ENCODE results near the gene TJP3. TPM values are rescaled to one million over a fixed set of nuclear protein-coding genes. Genes with fewer than 3 reads are reported as not detected.

The TJP3 gene
- total and polyA plus RNA-seq, 2 donors from 2014 or later, result 26.5 to 32.5 TPM

DNA sequence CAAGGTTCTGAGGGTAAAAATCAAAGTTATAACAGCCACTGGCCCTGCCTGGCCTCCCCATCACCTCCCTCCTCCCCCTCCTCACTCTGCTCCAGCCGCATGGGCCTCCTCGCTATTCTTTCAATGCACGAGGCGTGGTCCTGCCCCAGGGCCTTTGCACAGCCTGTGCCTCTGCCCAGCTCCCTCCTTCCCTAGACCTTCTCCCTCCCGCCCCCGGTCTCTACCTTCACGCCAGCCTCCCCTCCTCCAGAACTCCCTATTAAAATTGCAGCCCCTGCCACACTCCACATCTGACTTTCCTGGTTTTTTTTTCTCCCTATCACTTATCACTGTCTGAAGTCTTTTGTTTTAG is 60.5 kb downstream of the TJP3 start:
- Histone ChIP-seq H3K36me3 (ENCODE audit: control insufficient read depth in 2 of 3, insufficient read depth in 3 of 3, low read length in 3 of 3) (peaks cover 0 to 9% (median 2%) of the 10 kb centered on the region in 3 donors), H3K4me3 (ENCODE audit: low read length in 3 of 3) (no peak overlapping the region), H3K4me1 (ENCODE audit: control insufficient read depth in 2 of 3, insufficient read depth in 2 of 3, low read depth in 1 of 3, low read length in 3 of 3) (no peaks in the 10 kb centered on the region), H3K9ac (ENCODE audit: low read length in 3 of 3) (no peak overlapping the region), H3K9me3 (ENCODE audit: control insufficient read depth in 2 of 3, insufficient read depth in 1 of 3, low read length in 3 of 3) (no peaks in the 10 kb centered on the region), H3K27ac (ENCODE audit: low read depth in 2 of 2, low read length in 2 of 2) (no peak overlapping the region), H3K27me3 (ENCODE audit: control insufficient read depth, insufficient read depth, low read length) (no peaks in the 10 kb centered on the region)
- TF ChIP-seq, protein P1, sequence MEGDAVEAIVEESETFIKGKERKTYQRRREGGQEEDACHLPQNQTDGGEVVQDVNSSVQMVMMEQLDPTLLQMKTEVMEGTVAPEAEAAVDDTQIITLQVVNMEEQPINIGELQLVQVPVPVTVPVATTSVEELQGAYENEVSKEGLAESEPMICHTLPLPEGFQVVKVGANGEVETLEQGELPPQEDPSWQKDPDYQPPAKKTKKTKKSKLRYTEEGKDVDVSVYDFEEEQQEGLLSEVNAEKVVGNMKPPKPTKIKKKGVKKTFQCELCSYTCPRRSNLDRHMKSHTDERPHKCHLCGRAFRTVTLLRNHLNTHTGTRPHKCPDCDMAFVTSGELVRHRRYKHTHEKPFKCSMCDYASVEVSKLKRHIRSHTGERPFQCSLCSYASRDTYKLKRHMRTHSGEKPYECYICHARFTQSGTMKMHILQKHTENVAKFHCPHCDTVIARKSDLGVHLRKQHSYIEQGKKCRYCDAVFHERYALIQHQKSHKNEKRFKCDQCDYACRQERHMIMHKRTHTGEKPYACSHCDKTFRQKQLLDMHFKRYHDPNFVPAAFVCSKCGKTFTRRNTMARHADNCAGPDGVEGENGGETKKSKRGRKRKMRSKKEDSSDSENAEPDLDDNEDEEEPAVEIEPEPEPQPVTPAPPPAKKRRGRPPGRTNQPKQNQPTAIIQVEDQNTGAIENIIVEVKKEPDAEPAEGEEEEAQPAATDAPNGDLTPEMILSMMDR (IDR thresholded peaks at IDR 0.05; ENCODE audit: borderline replicate concordance, extremely low read depth, insufficient read depth), result no peak
- FAIRE-seq, result no peak
- intact Hi-C loops (cut with DNase I), result no loop called here
- DNase-seq, result peak in 1 of 5 donors; percentile 66

DNA sequence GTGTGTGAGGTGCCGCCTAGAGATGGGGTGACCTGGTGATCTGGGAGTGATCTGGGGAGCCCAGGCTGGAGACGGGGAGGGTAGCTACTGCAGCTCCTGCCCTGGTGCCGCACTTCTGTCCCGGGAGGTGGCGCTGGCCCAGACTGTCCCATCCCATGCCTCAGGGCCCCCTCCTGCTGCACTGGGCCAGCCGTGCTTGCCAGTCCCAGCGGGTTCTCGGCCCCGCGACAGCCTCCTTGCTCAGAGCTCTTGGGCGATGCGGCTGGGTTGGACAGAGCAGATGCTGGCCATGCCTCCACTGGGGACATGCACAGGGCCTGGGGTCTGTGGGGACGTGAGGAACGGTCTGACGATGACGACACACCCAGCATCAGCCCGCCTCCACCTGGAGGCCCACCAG is 61.3 kb downstream of the TJP3 start:
- TF ChIP-seq, protein P1 (IDR thresholded peaks at IDR 0.05; ENCODE audit: borderline replicate concordance, extremely low read depth, insufficient read depth), result no peak
- FAIRE-seq (no peak), DNase-seq (peak in 1 of 5 donors; percentile 71)
- intact Hi-C loops (cut with DNase I), result no loop called here
- Histone ChIP-seq H3K27me3 (ENCODE audit: control insufficient read depth, insufficient read depth, low read length) (no peaks in the 10 kb centered on the region), H3K36me3 (ENCODE audit: control insufficient read depth in 2 of 3, insufficient read depth in 3 of 3, low read length in 3 of 3) (peaks cover 0 to 9% (median 2%) of the 10 kb centered on the region in 3 donors), H3K9ac (ENCODE audit: low read length in 3 of 3) (no peak overlapping the region), H3K9me3 (ENCODE audit: control insufficient read depth in 2 of 3, insufficient read depth in 1 of 3, low read length in 3 of 3) (no peaks in the 10 kb centered on the region), H3K4me1 (ENCODE audit: control insufficient read depth in 2 of 3, insufficient read depth in 2 of 3, low read depth in 1 of 3, low read length in 3 of 3) (no peaks in the 10 kb centered on the region), H3K4me3 (ENCODE audit: low read length in 3 of 3) (no peak overlapping the region), H3K27ac (ENCODE audit: low read depth in 2 of 2, low read length in 2 of 2) (no peak overlapping the region)

DNA sequence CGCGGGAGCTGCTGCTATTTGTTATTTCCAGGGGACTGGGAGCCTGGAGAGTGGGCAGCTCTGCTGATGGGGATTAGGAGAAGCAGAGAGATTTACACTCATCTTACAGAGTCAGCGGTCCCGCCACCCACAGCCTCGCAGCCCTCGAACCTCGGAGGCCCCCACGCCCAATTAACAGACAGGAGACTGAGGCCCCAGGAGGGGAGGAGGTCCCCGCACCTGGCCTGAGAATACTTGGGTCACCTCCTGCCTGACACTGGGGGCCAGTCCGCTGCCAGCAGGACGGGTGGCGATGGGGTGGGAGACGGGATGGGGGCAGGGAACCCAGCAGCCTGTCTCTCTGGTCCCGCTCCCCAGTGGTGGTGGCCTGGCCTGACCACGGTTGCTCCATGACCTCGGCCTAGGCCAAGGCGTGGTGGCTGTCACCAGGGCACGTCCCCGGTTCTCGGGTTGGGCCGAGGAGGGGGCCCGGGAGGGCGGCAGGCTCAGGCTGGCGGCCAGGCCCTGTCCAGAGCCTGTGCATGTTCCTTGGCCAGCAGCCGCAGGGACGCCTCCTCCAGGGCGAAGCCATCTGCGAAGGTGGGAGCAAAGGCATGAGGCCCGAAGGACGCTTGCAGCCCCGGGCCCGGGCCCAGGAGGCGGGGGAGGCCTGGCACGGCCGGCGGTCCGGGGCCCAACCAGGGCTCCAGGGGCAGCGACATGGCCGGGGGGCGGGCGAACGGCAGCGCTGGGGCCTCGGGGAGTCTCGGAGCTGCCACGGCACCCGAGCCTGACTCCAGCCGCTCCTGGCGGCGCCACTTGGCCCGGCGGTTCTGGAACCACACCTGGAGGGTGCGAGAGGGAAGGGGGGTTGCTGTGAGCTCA is 62.2 kb downstream of the TJP3 start:
- H3K27me3 ChIP-seq (ENCODE audit: control insufficient read depth, insufficient read depth, low read length), result no peaks in the 10 kb centered on the region
- H3K27ac ChIP-seq (ENCODE audit: low read depth in 2 of 2, low read length in 2 of 2), result no peak overlapping the region
- H3K9me3 ChIP-seq (ENCODE audit: control insufficient read depth in 2 of 3, insufficient read depth in 1 of 3, low read length in 3 of 3), result no peaks in the 10 kb centered on the region
- intact Hi-C loops (cut with DNase I), result no loop called here
- H3K4me3 ChIP-seq (ENCODE audit: low read length in 3 of 3), result no peak overlapping the region
- DNase-seq (peak in 1 of 5 donors; percentile 72), FAIRE-seq (no peak)
- no peak overlapping the region for H3K9ac ChIP-seq (ENCODE audit: low read length in 3 of 3)
- TF ChIP-seq, protein P1 (IDR thresholded peaks at IDR 0.05; ENCODE audit: borderline replicate concordance, extremely low read depth, insufficient read depth), result no peak
- H3K4me1 ChIP-seq (ENCODE audit: control insufficient read depth in 2 of 3, insufficient read depth in 2 of 3, low read depth in 1 of 3, low read length in 3 of 3), result no peaks in the 10 kb centered on the region
- H3K36me3 ChIP-seq (ENCODE audit: control insufficient read depth in 2 of 3, insufficient read depth in 3 of 3, low read length in 3 of 3), result peaks cover 0 to 6% (median 2%) of the 10 kb centered on the region in 3 donors
